ENCODE data around the gene MKRN2. TPM values are rescaled to one million over a fixed set of nuclear protein-coding genes. Genes with fewer than 3 reads are reported as not detected.

Gene MKRN2
- total and polyA plus RNA-seq, 2 of the 8 experiments (the other 6 are each of a cell fraction or from before 2014, with no cell fraction given) = 15.3 to 17.6 TPM

GRCh38 chr3:12627370-12627769 lies 70.5 kb downstream of the MKRN2 start:
- Histone ChIP-seq H4K91ac (replicated peaks; ENCODE audit: insufficient read length, low read length) (no peak overlapping the region), H3K9me3 (ENCODE audit: insufficient read depth in 2 of 2, low read depth in 1 of 2, low read length in 1 of 2) (no peaks in the 10 kb centered on the region), H2BK20ac (ENCODE audit: low read length) (no peak overlapping the region), H3K27me3 (replicated peaks in 1 of 4; ENCODE audit: control insufficient read depth in 3 of 4, extremely low read depth in 1 of 4, insufficient read depth in 3 of 4, low read length in 3 of 4) (no peaks in the 10 kb centered on the region), H3K4ac (replicated peaks; ENCODE audit: insufficient read length, low read depth, low read length) (no peak overlapping the region), H2AK5ac (ENCODE audit: low read depth, low read length) (no peak overlapping the region), H3K36me3 (ENCODE audit: control insufficient read depth in 2 of 4, insufficient read depth in 4 of 4, low read length in 3 of 4) (no peaks in the 10 kb centered on the region), H3K4me3 (ENCODE audit: extremely low read depth in 1 of 4, insufficient read depth in 2 of 4, low read depth in 3 of 4, low read length in 4 of 4) (no peak overlapping the region), H3K23me2 (ENCODE audit: low read depth, low read length) (no peaks in the 10 kb centered on the region), H2BK5ac (ENCODE audit: low read depth, low read length) (no peak overlapping the region), H3K9ac (replicated peaks in 1 of 4; ENCODE audit: extremely low read depth in 1 of 4, low read depth in 3 of 4, low read length in 3 of 4) (no peak overlapping the region), H3K4me1 (replicated peaks in 1 of 4; ENCODE audit: control insufficient read depth in 3 of 4, insufficient read depth in 4 of 4, low read length in 3 of 4) (peaks cover 0 to 5% (median 0%) of the 10 kb centered on the region in 4 experiments; a peak in 3 of 7 replicates), H3K18ac (ENCODE audit: extremely low read depth, low read length) (no peak overlapping the region), H2BK15ac (ENCODE audit: low read length) (no peak overlapping the region), H3K79me2 (ENCODE audit: control insufficient read depth in 1 of 2, insufficient read depth in 2 of 2, low read length in 2 of 2) (peaks cover 9 to 94% of the 10 kb centered on the region in 2 experiments), H3K79me1 (ENCODE audit: low read depth, low read length) (peaks cover 3% of the 10 kb centered on the region), H3K23ac (ENCODE audit: insufficient read length) (no peak overlapping the region), H3K27ac (ENCODE audit: low read depth, low read length) (no peak overlapping the region), H2BK12ac (ENCODE audit: low read depth, low read length) (no peak overlapping the region), H2AFZ (ENCODE audit: low read length) (no peak overlapping the region), H4K5ac (ENCODE audit: insufficient read length, low read depth, low read length) (no peak overlapping the region), H2BK120ac (replicated peaks; ENCODE audit: low read depth, low read length) (no peak overlapping the region), H3K56ac (replicated peaks; ENCODE audit: insufficient read length, low read depth, low read length) (no peak overlapping the region), H3K14ac (ENCODE audit: insufficient read length) (no peak overlapping the region), H4K20me1 (replicated peaks in 1 of 2; ENCODE audit: control insufficient read depth in 1 of 2, insufficient read depth in 2 of 2, low read length in 2 of 2) (peaks cover 12 to 19% of the 10 kb centered on the region in 2 experiments), H3K4me2 (ENCODE audit: insufficient read depth in 1 of 2, low read depth in 2 of 2, low read length in 2 of 2) (no peak overlapping the region), H4K8ac (ENCODE audit: extremely low read depth, insufficient read depth, low read length) (no peak overlapping the region)
- ChIA-PET CTCF (ENCODE audit: partially characterized antibody) (interaction anchor here (0.6 kb wide), 1 partner anchor 11 kb away, joined by 3 read pairs; no protein-coding TSS in a partner anchor), POLR2A (ENCODE audit: partially characterized antibody) (no interaction called here)
- 84% methylated on average over 4 of the region's 4 CpGs; no CpG with 5 or more reads in 1 of the 2 experiments for WGBS, 2 experiments (ENCODE audit: extremely low coverage in 1 of 2, insufficient coverage in 1 of 2, insufficient read length in 1 of 2, insufficient replicate concordance in 2 of 2, low coverage in 1 of 2, low lambda C conversion rate in 2 of 2, missing lambda C conversion rate in 1 of 2)
- no peak for FAIRE-seq
- no peak for DNase-seq (ENCODE audit: low read depth in 1 of 2, low spot score in 2 of 2)
- TF ChIP-seq JUND (IDR thresholded peaks at IDR 0.05; ENCODE audit: low read length) (no peak), TAF1 (IDR thresholded peaks at IDR 0.05; ENCODE audit: low read depth, low read length) (no peak), BRCA1 (IDR thresholded peaks at IDR 0.05; ENCODE audit: low read depth, low read length) (no peak), CBX8 (IDR thresholded peaks at IDR 0.05; ENCODE audit: borderline replicate concordance, low read depth, low read length) (no peak), RXRA (IDR thresholded peaks at IDR 0.05; ENCODE audit: insufficient read depth, low read depth, low read length) (no peak), MAFK (IDR thresholded peaks at IDR 0.05; ENCODE audit: low read depth, low read length) (no peak)
